GM12878 (cell line): ENCODE results near the gene MYOCOS.

Source experiments
- CREB1 ChIP-seq: IDR thresholded peaks from 2 replicates; pipeline ENCODE4 v1.6.1; 2012; ENCODE audit warnings: low read depth, mild to moderate bottlenecking, inconsistent platforms
- FOXK2 ChIP-seq: fragments of 450-650 bp; IDR thresholded peaks from 2 replicates; pipeline ENCODE4 v1.6.1; 2017; ENCODE audit warnings: mild to moderate bottlenecking, moderate library complexity
- HCFC1 ChIP-seq: fragments of 150-350 bp; IDR thresholded peaks from 2 replicates; pipeline ENCODE4 v1.6.1; 2014; ENCODE audit warnings: low read length
- SUPT20H ChIP-seq: IDR thresholded peaks from 2 replicates; pipeline ENCODE4 v1.6.1; 2011; ENCODE audit warnings: low read depth, mild to moderate bottlenecking, low read length, moderate library complexity, borderline replicate concordance; ENCODE audit not compliant: control insufficient read depth
- TAF1 ChIP-seq: IDR thresholded peaks from 2 replicates; pipeline ENCODE4 v1.6.1; 2011; ENCODE audit warnings: mild to moderate bottlenecking, low read depth, low read length, borderline replicate concordance
- ZBED1 ChIP-seq: IDR thresholded peaks from 2 replicates; pipeline ENCODE4 v1.6.1; 2016; ENCODE audit warnings: borderline replicate concordance
- TF ChIP-seq, protein P1 (sequence below), 3 experiments: IDR thresholded peaks in 2 of 3; conservative IDR thresholded peaks in 1 of 3; 2 replicates each; pipeline ENCODE4 v1.5.1; 2011; ENCODE audit warnings: low read depth in 3 of 3, low read length in 3 of 3, mild to moderate bottlenecking in 3 of 3, control low read depth in 2 of 3, moderate library complexity in 2 of 3, inconsistent platforms in 1 of 3, mixed read lengths in 1 of 3; ENCODE audit not compliant: control insufficient read depth in 2 of 3, insufficient read depth in 1 of 3; ENCODE audit errors: extremely low read depth in 1 of 3
- TF ChIP-seq, protein P2 (sequence below): IDR thresholded peaks from 2 replicates; pipeline ENCODE4 v1.6.1; 2011; ENCODE audit warnings: low read depth, low read length, improper control_type of control experiment, borderline replicate concordance
- TF ChIP-seq, protein P3 (sequence below): fragments of 450-650 bp; IDR thresholded peaks from 2 replicates; pipeline ENCODE4 v1.6.1; 2018; ENCODE audit warnings: mild to moderate bottlenecking, low read depth, moderate library complexity; ENCODE audit not compliant: partially characterized antibody
- TF ChIP-seq, protein P4 (sequence below): fragments of 450-650 bp; IDR thresholded peaks from 2 replicates; pipeline ENCODE4 v1.6.1; 2017; ENCODE audit warnings: antibody characterized with exemption, mild to moderate bottlenecking, moderate library complexity
- TF ChIP-seq, protein P5 (sequence below): IDR thresholded peaks from 2 replicates; pipeline ENCODE4 v1.6.1; 2012; ENCODE audit warnings: low read depth, low read length, improper control_type of control experiment

DNA sequence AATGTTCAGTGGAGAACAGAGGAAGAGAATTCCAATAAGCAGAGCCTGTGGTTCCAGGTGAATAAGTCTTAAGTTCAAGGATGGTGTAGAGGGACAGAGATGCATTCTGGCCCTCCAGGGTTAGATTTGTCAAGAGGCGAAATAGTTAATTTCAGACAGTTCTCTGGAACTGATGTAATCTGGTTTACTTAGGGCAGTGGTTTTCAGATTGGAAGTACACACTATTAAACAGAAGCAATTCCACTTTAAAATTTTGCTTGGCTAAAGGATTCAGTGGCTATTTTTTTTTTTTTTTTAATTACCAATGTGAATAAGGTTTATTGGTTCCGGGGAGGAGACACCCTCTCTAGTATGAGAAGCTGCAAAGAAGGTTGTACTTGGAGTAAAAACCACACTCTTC is 25.3 kb upstream of the MYOCOS start:
- TF ChIP-seq, protein P1, sequence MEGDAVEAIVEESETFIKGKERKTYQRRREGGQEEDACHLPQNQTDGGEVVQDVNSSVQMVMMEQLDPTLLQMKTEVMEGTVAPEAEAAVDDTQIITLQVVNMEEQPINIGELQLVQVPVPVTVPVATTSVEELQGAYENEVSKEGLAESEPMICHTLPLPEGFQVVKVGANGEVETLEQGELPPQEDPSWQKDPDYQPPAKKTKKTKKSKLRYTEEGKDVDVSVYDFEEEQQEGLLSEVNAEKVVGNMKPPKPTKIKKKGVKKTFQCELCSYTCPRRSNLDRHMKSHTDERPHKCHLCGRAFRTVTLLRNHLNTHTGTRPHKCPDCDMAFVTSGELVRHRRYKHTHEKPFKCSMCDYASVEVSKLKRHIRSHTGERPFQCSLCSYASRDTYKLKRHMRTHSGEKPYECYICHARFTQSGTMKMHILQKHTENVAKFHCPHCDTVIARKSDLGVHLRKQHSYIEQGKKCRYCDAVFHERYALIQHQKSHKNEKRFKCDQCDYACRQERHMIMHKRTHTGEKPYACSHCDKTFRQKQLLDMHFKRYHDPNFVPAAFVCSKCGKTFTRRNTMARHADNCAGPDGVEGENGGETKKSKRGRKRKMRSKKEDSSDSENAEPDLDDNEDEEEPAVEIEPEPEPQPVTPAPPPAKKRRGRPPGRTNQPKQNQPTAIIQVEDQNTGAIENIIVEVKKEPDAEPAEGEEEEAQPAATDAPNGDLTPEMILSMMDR (IDR thresholded peaks at IDR 0.05 in 2 of 3, conservative IDR thresholded peaks at IDR 0.05 in 1 of 3; ENCODE audit: control insufficient read depth in 2 of 3, extremely low read depth in 1 of 3, insufficient read depth in 1 of 3, low read depth in 3 of 3, low read length in 3 of 3): no peak
- no peak for TF ChIP-seq CREB1
- TF ChIP-seq, protein P2, sequence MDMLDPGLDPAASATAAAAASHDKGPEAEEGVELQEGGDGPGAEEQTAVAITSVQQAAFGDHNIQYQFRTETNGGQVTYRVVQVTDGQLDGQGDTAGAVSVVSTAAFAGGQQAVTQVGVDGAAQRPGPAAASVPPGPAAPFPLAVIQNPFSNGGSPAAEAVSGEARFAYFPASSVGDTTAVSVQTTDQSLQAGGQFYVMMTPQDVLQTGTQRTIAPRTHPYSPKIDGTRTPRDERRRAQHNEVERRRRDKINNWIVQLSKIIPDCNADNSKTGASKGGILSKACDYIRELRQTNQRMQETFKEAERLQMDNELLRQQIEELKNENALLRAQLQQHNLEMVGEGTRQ: no peak
- TF ChIP-seq, protein P3, sequence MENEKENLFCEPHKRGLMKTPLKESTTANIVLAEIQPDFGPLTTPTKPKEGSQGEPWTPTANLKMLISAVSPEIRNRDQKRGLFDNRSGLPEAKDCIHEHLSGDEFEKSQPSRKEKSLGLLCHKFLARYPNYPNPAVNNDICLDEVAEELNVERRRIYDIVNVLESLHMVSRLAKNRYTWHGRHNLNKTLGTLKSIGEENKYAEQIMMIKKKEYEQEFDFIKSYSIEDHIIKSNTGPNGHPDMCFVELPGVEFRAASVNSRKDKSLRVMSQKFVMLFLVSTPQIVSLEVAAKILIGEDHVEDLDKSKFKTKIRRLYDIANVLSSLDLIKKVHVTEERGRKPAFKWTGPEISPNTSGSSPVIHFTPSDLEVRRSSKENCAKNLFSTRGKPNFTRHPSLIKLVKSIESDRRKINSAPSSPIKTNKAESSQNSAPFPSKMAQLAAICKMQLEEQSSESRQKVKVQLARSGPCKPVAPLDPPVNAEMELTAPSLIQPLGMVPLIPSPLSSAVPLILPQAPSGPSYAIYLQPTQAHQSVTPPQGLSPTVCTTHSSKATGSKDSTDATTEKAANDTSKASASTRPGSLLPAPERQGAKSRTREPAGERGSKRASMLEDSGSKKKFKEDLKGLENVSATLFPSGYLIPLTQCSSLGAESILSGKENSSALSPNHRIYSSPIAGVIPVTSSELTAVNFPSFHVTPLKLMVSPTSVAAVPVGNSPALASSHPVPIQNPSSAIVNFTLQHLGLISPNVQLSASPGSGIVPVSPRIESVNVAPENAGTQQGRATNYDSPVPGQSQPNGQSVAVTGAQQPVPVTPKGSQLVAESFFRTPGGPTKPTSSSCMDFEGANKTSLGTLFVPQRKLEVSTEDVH: no peak
- TF ChIP-seq, protein P4, sequence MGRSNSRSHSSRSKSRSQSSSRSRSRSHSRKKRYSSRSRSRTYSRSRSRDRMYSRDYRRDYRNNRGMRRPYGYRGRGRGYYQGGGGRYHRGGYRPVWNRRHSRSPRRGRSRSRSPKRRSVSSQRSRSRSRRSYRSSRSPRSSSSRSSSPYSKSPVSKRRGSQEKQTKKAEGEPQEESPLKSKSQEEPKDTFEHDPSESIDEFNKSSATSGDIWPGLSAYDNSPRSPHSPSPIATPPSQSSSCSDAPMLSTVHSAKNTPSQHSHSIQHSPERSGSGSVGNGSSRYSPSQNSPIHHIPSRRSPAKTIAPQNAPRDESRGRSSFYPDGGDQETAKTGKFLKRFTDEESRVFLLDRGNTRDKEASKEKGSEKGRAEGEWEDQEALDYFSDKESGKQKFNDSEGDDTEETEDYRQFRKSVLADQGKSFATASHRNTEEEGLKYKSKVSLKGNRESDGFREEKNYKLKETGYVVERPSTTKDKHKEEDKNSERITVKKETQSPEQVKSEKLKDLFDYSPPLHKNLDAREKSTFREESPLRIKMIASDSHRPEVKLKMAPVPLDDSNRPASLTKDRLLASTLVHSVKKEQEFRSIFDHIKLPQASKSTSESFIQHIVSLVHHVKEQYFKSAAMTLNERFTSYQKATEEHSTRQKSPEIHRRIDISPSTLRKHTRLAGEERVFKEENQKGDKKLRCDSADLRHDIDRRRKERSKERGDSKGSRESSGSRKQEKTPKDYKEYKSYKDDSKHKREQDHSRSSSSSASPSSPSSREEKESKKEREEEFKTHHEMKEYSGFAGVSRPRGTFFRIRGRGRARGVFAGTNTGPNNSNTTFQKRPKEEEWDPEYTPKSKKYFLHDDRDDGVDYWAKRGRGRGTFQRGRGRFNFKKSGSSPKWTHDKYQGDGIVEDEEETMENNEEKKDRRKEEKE: no peak
- TF ChIP-seq TAF1: no peak
- no peak for TF ChIP-seq SUPT20H
- TF ChIP-seq HCFC1: no peak
- TF ChIP-seq FOXK2: no peak
- TF ChIP-seq, protein P5, sequence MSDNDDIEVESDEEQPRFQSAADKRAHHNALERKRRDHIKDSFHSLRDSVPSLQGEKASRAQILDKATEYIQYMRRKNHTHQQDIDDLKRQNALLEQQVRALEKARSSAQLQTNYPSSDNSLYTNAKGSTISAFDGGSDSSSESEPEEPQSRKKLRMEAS: no peak
- TF ChIP-seq ZBED1: no peak
